ENCODE data around the gene GGN.

The GGN gene

DNA sequence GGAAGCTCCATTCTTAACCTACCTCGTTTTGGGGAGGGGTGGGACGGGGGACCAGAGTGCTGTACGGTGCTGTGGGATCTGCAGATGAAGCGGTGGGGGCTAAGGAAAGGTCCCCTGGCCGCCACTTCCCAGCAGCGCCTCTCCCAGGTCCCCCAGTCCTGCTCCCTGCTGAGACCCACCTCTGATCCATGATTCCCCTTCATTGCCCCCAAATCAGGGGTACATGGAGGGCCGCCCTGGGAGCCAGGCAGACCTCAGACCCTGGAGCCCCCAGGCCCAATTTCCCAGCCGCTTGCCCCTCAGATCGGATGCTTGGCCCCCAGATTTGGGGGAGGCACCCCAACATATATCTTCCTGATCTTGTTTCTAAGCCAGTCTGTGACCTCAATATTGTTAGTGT, 11.2 kb upstream of the GGN start:
- TF ChIP-seq CTCF (IDR thresholded peaks at IDR 0.05; ENCODE audit: control extremely low read depth, extremely low read depth, low read depth, missing control alignments) = no peak
- ChIA-PET POLR2A (no interaction called here), CTCF (no interaction called here)
- DNase-seq (ENCODE audit: extremely low spot score) = no peak

DNA sequence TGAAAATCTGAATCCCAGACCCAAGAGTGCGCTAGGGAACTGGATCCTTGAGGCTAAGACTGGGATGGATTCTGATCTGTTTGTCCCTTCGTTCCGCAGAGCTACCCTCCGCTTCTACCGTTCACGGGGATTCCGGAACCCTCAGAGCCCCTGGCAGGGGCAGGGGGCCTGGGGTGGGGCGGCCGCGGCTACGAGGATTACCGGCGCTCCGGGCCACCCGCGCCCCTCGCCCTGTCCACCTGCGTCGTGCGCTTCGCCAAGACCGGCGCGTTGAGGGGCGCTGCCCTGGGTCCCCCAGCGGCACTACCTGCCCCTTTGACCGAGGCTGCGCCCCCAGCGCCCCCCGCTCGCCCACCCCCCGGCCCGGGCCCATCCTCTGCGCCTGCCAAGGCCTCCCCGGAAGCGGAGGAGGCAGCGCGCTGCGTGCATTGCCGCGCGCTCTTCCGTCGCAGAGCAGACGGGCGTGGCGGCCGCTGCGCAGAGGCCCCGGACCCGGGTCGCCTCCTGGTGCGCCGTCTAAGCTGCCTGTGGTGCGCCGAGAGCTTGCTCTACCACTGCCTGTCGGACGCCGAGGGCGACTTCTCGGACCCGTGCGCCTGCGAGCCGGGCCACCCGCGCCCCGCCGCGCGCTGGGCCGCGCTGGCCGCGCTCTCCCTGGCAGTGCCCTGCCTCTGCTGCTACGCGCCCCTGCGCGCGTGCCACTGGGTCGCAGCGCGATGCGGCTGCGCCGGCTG, 7.7 kb upstream of the GGN start:
- TF ChIP-seq CTCF (IDR thresholded peaks at IDR 0.05; ENCODE audit: control extremely low read depth, extremely low read depth, low read depth, missing control alignments) = no peak
- ChIA-PET CTCF (interaction anchor here (3.7 kb wide), 1 partner anchor 7 kb away, joined by 32 read pairs; the partner anchor contains the start of gene FAM98C), POLR2A (no interaction called here)
- no peak for DNase-seq (ENCODE audit: extremely low spot score)

DNA sequence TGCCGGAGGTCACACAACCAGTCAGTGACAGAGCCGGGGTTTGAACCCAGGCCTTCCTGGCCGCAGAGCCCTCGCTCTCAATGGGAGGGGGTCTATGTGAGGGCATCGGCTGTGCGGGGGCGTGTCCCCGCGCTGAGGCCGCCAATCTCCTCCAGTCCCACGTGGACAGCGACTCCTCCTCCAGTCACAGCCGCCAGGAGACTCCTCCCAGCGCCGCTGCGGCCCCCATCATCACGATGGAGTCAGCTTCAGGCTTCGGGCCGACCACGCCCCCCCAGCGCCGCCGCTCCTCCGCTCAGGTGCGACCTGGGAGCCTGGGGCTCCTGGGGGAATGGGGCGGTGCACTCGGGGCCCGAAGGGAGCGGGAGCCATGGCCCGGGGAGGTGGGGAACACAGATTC, 6.7 kb upstream of the GGN start:
- peak; percentile 59 for DNase-seq (ENCODE audit: extremely low spot score)
- CTCF ChIA-PET = interaction anchor here (0.9 to 3.7 kb wide), 2 partner anchors 8 to 536 kb away, joined by 3 to 32 read pairs; partner anchors contain the start of genes FAM98C, MRPS12 and SARS2
- no peak for TF ChIP-seq CTCF (IDR thresholded peaks at IDR 0.05; ENCODE audit: control extremely low read depth, extremely low read depth, low read depth, missing control alignments)
- POLR2A ChIA-PET = interaction anchor here (0.6 to 1.2 kb wide), 2 partner anchors 20 to 60 kb away, joined by 3 to 4 read pairs; partner anchors contain the start of gene PSMD8

GRCh38 chr19:38392707-38393308, 5.0 kb upstream of the GGN start:
- ChIA-PET POLR2A (no interaction called here), CTCF (interaction anchor here (0.9 to 3.7 kb wide), 3 partner anchors 9 to 16 kb away, joined by 3 to 32 read pairs (median 3); partner anchors contain the start of gene FAM98C)
- DNase-seq (ENCODE audit: extremely low spot score) = no peak
- no peak for TF ChIP-seq CTCF (IDR thresholded peaks at IDR 0.05; ENCODE audit: control extremely low read depth, extremely low read depth, low read depth, missing control alignments)

DNA sequence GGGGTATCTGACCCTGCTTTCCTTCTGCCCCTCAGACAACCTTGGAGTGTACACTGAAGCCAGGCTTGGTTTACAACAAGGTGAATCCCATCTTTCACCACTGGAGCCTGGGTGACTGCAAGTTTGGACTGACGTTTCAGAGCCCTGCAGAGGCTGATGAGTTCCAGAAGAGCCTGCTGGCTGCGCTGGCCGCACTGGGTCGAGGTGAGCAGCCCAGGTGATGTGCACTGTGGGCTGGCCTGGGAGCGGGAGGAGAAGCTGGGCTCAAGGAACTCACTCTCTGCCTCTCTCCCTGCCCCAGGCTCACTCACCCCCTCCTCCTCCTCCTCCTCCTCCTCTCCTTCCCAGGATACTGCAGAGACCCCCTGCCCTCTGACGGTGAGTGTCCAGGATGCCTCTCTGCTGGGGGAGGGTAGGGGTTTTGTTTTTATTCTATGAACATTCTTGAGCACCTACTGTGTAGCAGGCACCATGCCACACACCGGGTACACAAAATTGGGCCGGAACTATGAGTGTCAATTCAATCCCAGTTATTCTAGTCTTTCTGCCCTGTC, 4.2 kb upstream of the GGN start:
- POLR2A ChIA-PET = no interaction called here
- no peak for DNase-seq (ENCODE audit: extremely low spot score)
- TF ChIP-seq CTCF (IDR thresholded peaks at IDR 0.05; ENCODE audit: control extremely low read depth, extremely low read depth, low read depth, missing control alignments) = no peak
- CTCF ChIA-PET = interaction anchor here (3.7 kb wide), 1 partner anchor 11 kb away, joined by 32 read pairs; the partner anchor contains the start of gene FAM98C

Measured in GM10248 (cell line).